ENCODE measurements around the gene OR5L1.

Gene OR5L1

DNA sequence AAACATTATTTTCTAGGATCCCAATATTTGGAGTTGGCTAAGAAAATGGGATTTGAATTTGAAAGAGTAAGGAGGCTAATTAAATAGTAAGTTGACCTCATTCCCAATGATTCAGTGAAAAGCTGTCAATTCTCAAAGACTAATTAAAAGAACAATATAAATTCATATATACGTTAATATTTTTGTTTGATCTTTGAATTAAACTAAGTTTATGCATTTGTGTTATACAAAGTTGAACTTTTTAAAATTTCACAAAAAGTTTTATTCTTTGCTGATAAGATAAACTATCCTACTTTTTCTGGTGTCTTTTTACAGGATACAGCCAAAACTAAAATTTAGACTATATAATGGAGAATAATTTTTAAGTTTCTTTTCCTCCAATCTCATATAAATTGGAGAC is at the start of gene OR5L1:
TSS of gene OR5L1 (plus strand) at position 301 of the 400 bp plus-strand sequence. CDS start 100 bp downstream, outside the sequence.
- no peak for DNase-seq (ENCODE audit: low spot score)

DNA sequence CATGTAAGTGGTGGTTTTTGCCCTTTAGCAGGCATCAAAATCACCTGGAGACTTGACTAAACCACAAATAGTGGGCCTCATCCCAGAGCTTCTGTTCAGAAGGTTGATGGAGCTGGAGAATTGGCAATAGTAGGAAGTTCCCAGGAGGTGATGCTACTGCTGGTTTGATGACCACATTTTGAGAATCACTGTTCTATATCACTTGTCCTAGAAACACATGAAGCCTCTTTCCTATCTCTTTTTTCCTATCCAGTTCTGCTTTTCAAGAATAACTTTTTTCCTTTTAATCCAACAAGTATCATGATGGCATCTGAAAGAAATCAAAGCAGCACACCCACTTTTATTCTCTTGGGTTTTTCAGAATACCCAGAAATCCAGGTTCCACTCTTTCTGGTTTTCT is 38.0 kb upstream of the OR5L1 start, which contains the start of gene OR5D13:
TSS of gene OR5D13 (plus strand) at position 301 of the 400 bp plus-strand sequence. CDS start at position 301, 0 bp downstream.
- no peak for DNase-seq (ENCODE audit: low spot score)

DNA sequence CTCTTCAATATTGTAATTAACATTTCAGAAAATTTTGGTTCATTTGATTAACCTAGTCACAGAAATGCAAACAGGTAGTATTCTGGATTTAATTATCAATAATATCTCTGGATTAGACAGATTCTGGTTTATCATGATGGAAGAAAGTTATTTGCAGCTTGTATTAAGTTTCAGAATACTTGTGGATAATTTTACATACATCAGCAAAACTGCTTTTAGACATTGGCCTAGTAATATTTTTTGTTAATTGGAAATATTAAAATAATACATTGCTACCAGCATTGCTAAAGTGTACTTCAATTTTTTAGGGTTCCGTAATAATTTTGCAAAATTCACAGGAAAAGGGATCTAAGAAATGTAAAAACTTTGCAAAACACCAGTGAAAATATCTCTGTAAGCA is 19.6 kb upstream of the OR5L1 start:
- DNase-seq (ENCODE audit: low spot score) = no peak

DNA sequence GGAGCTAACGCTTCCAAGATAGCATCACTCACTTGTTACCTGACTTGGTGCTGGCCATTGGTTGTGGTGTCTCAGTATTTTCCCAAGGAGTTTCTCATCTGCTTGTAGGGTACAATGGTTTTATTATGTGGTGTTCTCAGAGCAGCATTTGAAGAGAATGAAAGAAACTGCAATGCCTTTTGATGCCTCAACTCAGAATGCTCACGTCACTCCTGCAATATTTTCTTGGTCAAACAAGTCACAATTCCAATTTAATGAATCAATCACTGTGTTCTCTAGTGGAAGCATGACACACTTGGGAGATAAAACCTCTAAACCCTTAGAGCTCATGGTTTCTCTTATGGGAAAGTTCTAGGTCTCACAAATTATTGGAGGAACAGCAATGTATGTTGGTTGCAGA is 17.8 kb upstream of the OR5L1 start:
- no peak for DNase-seq (ENCODE audit: low spot score)

DNA sequence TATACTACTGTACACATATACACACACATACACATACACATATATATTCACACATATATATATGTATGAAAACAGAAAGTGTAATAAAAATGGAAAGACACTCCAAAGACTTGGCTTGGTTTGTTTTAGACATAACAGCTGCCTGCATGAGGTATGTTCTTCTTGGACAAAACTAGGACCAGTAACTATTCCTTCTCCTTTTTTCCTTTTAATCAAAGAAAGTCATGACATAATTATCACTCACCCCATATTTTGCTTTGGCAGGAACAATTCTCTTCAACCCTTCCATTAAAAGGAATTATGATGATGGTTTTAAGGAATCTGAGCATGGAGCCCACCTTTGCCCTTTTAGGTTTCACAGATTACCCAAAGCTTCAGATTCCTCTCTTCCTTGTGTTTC is 15.9 kb upstream of the OR5L1 start, which contains the start of gene OR5D14:
TSS of gene OR5D14 (plus strand) at position 301 of the 400 bp plus-strand sequence. CDS start at position 301, 0 bp downstream.
- DNase-seq (ENCODE audit: low spot score) = no peak

DNA sequence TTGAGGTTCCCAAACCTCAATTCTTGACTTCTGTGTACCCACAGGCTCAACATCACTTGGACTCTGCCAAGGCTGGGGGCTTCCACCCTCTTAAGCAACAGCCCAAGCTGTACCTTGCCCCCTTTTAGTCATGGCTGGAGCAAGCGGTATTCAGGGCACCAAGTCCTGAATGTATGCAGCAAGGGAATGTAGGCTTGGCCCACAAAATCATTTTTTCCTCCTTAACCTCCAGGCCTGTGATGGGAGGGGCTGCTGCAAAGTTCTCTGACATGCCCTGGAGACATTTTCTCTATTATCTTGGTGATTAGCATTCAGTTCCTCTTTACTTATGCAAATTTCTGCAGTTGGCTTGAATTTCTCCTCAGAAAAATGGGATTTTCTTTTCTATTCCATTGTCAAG is 4.9 kb upstream of the OR5L1 start:
- no peak for DNase-seq (ENCODE audit: low spot score)

DNA sequence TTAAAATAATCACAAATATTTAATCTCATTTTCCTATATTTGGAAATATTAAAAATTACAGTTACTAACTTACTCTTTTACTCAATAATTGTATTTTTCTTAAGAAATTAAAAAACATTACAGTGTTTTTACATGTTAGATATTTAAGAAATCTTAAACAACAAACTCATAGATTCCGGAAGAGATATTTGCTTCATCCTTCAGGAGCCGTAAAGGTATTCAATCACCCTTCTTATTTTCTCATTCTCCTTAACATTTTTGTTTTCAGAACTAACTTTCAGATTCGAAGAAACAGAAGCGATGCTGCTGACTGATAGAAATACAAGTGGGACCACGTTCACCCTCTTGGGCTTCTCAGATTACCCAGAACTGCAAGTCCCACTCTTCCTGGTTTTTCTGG is 8.2 kb downstream of the OR5L1 start, which contains the start of gene OR5D18:
TSS of gene OR5D18 (plus strand) at position 301 of the 400 bp plus-strand sequence. CDS start at position 301, 0 bp downstream.
- no peak for DNase-seq (ENCODE audit: low spot score)

DNA sequence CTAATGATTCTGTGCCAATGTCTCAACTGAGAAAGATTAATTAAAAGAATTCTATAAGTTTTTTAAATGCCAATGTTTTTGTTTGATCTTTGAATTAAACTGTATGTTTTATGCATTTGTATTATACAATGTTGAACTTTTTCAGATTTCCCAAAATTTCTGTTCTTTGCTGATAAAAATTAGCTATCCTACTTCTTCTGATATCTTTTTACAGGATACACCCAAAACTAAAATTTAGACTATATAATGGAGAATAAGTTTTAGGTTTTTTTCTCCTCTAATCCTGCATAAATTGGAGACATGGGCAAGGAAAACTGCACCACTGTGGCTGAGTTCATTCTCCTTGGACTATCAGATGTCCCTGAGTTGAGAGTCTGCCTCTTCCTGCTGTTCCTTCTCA is 15.8 kb downstream of the OR5L1 start, which contains the start of gene OR5L2:
TSS of gene OR5L2 (plus strand) at position 301 of the 400 bp plus-strand sequence. CDS start at position 301, 0 bp downstream.
- no peak for DNase-seq (ENCODE audit: low spot score)

DNA sequence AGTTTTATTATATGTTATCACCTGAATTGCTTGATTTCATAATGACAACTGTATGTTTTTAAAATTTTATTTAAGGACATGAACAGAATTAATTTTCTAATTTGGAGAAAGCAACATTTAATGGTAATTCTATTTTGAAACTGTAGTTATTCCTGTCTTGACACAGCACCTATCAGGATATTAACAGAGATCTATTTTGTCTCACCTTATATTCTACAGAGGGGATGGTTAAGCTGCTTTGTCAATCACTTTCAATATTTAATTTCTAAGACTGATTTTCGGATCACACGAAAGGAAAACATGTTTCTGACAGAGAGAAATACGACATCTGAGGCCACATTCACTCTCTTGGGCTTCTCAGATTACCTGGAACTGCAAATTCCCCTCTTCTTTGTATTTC is 27.3 kb downstream of the OR5L1 start, which contains the start of gene OR5D16:
TSS of gene OR5D16 (plus strand) at position 301 of the 400 bp plus-strand sequence. CDS start at position 301, 0 bp downstream.
- DNase-seq (ENCODE audit: low spot score) = no peak

DNA sequence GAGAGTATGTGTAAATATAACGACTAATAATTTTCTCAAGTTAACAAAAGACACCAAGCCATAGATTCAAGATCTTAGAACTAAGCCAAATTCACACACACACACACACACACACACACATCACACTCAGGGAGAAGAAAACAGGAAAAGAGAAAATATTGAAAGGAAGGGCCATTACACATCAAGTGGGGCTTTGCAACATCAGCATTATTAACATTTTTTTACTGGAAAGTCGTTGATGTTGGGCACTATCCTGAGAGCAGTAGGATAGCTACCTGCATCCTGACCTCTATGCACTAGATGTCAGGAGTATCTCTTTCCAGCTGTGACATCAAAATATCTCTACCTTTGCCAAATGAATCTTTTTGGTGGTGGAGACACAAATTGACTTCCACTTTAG is 36.3 kb downstream of the OR5L1 start:
- no peak for DNase-seq (ENCODE audit: low spot score)

DNA sequence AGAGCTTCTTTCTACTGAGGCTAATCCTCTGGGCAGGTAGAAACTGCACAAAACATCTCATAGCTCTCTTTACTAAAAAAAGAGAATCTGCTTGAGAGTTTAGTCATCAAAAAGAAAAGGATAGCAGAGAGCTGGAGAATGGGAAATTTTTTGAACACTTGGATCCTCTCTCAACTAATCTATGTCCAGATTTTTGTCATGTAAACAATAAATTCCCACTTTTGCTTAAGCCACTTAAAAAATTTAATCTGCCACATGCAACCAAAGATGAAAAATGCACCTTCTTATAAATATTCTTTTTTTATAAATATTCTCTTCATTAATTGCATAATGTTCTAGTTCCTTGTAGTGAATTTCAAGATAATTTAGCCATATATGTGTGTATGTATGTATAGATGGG is 37.9 kb downstream of the OR5L1 start:
- no peak for DNase-seq (ENCODE audit: low spot score)

DNA sequence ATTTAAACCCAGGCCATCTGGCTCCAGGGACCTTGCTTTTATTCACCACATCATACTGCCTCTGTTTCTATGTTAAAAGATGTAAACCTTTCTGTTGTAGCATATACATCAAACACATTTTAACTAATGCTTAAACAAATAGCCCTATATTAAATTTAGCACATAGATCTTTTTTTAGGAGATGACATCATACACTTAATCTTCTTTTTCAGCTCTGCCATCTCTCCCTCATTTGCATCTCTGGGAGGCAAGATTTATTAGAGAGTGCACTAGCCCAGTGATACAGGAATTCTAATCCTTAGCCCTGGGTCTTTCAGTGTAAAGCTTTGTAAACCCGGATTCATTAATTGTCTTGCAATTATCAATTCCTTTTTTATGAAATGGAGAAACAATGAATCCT is 41.0 kb downstream of the OR5L1 start:
- no peak for DNase-seq (ENCODE audit: low spot score)

DNA sequence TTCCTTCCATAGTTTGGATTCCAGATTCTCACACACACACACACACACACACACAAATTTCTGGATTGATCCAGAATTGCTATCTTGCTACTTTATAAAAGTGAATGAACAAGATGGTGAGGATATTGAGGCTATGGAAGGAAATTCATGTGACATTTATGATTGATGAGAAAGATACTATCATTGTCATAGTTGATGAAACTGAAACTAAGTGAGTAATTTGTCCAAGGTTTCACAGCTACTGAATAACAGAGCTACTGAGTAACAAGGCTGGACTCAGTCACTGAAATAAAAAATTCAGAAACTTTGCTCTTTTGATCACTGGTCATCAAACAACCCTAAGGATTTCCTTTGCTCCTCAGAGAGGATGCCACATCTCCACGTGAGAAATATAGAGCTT is 43.5 kb downstream of the OR5L1 start:
- DNase-seq (ENCODE audit: low spot score) = no peak
